Measurements from ENCODE around the gene TMEM255B.

The TMEM255B gene

DNA sequence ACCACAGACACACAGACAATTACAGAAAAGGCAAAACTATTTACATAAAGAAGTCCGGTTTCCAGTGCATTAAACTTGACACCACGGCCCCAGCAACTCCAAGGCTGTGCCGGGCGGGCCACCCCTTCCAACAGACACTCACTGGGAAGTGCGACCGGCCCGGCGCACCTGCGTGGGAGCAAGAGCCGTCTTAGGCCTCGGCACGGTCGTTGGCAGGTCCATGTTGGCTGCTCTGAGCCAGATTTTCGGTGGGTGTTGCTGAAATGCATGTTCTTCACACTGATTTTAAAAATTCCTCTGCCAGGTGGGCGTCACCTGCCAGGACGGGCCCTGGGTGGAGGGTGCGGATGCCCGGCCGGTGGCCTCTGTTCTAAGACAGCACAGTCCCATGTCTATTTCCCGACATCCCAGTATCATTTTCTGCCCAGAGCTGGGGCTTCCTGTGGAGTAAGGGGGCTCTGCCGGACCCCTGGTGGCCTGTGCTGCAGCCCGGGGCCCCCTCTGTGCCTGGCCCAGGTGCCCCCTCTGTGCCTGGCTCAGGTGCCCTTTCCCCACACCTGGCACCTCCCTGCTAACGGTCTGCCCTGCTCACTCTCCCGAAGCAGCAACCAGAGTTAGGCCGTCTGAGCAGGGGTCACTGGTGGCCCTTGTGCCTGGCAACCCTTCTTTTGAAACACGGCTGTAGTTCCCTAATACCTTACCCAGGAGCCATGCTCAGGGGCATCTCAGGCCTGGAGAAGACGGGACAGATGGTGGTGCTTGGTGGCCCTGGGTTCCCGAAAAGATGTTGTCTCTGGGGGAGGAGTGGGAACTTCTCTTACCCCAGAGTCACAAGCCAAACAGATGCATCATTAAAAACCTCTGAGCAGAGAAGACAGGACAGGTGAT, 9.2 kb downstream of the TMEM255B start:
- no peak for DNase-seq (ENCODE audit: low read depth)

GRCh38 chr13:113769106-113769505, 10.1 kb downstream of the TMEM255B start:
- no peak for DNase-seq (ENCODE audit: low read depth)

DNA sequence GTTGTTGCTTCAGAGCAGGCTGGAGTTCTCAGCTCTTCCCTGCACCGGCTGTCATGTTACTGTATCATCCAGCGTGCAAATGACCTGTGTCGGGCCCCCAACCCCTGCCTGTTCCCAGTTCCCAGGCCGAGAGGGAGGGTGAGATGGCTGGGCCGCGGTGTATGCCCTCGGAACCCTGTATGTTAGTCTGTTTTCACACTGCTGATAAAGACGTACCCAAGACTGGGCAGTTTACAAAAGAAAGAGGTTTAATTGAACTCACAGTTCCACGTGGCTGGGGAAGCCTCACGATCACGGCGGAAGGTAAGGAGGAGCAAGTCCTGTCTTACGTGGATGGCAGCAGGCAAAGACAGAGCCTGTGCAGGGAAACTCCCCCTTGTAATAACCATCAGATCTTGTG, 10.9 kb downstream of the TMEM255B start:
- DNase-seq (ENCODE audit: low read depth) = no peak

DNA sequence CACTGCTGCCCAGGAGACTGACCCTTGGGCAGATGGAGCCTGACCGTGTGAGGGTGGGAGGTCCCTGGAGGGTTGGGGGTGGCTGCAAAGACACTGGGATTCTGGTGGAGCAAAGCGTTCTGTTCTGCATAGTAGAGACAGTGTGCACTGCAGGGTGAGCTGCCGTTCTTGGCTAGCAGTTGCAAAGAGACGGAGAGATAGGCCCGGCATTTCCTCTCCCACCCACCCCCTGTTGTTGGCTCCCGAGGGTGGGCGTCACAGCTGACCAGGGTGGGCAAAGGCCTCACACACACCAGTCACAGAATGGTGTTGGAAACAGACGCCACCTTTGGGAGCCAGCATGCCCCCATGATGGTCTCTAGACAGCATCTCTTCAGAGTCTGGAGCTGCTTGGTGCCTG, 11.4 kb downstream of the TMEM255B start:
- DNase-seq (ENCODE audit: low read depth) = no peak

GRCh38 chr13:113770937-113771336, 11.9 kb downstream of the TMEM255B start:
- no peak for DNase-seq (ENCODE audit: low read depth)

GRCh38 chr13:113771709-113772331, 12.8 kb downstream of the TMEM255B start:
- DNase-seq (ENCODE audit: low read depth) = no peak

DNA sequence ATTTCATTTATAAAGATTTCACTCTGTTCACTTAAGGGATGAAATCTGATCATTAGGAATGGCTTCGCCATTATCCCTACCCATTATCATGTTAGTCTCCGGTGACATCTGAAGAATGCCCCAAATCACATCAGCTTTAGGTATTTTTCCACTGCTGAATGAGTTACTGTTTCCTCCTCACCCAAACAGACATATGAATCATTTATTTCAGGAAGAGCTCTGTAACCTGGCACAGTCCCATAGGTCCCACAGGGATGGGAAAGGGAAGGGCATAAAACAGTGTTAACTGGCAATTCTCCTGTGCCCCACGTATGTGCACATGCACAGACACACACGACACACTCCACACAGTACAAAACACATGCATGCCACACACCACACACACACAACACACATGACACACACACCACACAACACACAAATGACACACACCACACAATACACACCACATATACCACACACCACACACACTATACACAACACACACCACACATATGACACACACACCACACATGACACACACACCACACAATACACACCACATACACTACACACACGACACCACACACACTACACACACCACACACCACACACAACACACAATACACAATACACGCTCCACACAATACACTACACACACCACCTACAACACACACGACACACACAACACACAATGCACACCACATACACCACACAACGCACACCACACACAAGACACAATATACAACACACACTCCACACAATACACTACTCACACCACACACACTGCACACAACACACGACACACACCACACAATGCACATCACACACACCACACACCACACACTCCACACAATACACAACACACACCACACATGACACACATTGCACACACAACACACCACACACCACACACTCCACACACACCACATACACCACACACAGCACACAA, 15.4 kb downstream of the TMEM255B start:
- DNase-seq (ENCODE audit: low read depth) = no peak

- no peak for DNase-seq (ENCODE audit: low read depth)
Observed at GRCh38 chr13:113775451-113776145, 16.6 kb downstream of the TMEM255B start.

DNA sequence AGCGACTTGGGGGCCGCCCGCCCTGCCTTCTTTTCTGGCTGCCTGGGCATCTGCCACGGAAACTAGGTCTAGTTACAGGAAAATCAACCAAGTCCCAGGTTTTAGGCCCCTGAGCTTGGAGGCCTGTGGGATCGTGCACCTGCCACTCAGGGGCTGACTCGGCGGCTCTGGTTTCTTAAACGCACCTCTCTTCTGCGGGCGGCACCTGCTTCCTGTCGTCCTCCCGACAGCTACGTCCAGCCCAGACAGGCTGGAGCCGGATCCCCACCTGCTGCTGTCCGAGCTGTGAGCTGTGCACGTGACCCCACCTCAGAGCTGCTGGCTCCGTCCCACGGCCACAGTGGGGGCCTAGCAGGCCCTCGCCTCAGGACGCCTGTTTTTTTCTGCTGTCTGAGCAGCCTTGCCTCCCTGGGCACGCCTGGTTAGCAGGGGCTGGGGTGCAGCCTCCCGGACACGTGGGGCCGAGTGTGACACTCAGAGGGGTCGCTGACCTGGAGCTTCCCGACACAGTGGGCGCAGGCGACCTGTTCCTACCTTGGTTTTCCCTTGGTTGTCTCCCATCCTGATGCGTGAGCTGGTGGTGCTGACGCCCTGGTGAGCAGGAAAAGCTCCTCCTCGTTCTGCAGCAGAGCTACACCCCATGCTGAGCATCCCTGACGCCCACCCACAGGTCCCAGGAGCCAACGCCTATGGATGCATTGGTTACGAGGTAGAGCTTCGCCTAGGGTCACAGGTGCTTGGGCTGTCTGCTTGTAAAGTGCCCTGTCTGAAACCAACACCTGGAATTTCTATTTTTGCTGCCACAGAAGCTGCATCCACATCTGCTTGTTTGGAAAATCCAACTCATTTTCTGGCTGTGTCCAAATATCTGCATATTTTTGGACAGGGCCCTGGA, 17.5 kb downstream of the TMEM255B start:
- no peak for DNase-seq (ENCODE audit: low read depth)

DNA sequence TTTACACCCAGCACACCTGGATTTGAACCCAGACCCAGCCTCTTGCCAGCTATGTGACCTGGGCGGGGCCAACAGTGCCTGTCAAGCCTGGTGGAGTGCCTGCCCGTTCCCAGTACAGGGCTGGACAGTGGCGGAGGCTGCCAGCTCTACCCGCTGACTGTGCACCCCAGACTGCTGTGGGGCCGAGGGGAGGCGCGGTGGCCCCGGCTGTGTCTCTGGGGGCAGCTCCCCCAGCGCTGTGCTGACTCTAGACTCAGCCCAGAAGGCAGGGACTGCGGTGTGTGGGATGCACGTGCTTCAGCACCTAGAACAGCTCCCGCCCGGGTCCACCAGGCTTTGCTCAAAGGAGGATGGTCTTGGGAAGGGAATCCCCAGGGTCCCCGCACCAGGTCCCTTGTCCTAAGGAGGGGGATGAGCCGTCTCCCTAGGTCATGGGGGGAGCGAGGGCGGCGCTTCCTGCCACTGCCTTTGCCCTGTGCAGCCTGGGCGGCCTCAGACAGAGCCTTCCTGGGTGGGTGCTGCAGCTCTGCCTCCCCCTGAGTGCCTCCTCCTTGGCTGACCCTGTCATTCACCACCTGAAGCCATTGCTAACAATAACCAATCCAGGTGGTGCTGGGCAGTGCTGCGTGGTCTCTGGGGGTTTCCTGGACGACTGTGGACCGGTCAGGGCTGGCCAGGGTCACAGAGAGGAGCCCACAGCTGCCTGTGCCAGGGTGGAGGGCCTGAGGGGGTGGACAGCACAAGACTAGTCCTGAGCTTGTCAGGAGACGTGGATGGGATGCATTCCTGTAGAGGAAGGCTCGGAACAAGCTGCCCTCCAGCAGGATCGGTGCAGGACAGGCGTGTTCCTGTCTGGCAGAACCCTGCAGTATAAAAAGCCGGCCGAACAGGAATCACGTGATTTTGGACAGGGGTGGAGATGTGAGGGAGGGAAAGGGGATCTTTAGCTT, 18.6 kb downstream of the TMEM255B start:
- DNase-seq (ENCODE audit: low read depth) = no peak

DNA sequence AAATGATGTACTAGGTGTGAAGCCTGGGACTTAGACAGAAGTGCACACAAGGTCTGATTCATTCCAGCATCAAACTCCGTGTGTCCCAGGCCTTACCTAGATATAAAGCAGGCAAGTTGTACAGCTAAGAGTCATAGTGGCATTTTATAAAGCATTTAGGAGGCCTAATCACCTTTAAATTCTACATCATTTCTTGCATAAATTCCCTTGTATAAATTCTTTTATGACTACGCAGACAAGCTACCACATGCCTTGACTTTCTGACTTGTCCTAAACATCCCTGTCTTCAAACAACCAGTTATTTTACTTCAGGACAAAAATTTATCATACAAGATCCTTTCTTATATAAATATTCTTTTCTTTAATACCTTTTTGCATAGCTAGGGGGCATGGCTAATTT, 22.5 kb downstream of the TMEM255B start:
- no peak for DNase-seq (ENCODE audit: low read depth)

DNA sequence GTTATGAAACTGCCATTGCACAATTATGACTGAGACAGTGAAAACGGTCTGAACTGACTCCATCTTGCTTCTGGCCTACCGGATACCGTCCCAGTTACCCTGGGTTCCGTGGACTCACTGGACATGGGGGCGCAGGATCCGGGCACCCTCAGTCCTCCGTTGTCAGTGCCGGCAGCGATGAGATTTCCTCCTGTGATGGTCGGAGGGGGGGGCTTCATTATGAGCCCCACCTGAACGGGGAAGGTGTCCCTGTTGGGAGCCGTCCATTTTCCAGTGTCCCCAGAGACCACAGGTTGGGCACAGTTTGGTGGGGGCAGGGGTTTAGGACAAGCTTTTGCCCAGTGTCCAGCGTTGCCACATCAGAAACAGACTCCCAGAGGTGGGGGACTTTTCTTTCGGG, 23.4 kb downstream of the TMEM255B start:
- no peak for DNase-seq (ENCODE audit: low read depth)

- no peak for DNase-seq (ENCODE audit: low read depth)
Observed at GRCh38 chr13:113783200-113783881, 24.3 kb downstream of the TMEM255B start.

DNA sequence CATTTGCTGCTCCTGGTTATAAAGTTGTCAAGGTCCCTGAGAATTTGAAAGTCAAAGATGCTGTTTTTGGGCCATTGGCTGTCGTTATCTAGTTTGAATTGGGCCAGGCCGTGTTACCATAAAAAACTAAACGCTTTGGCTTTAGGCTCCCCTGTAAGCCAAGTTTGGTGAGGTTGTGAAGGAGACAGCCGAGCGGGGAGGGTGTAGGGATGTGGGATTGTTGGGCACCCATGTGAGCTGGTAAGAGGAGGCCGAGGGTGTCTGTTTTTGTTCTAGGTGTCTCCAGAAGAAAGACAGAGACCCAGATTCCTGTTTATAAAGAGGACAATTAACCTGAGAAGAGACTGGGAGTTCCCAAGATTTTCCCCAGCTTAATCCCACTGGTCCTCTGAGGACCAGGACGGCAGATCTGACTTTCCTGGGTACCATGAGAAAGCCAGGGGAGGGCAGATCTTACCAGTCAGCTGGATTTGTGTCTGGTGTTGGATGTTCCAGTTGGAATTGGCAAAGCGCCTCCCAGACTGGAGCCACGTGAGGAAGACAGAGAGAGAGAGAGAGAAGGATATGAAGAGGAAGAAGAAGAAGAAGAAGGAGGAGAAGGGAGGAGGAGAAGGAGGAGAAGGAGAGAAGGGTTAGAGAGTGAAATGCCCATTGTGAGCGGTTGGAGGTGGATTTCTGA, 25.1 kb downstream of the TMEM255B start:
- no peak for DNase-seq (ENCODE audit: low read depth)

- no peak for DNase-seq (ENCODE audit: low read depth)
Observed at GRCh38 chr13:113784645-113785024, 25.6 kb downstream of the TMEM255B start.

- no peak for DNase-seq (ENCODE audit: low read depth)
Observed at GRCh38 chr13:113785051-113786010, 26.3 kb downstream of the TMEM255B start.

DNA sequence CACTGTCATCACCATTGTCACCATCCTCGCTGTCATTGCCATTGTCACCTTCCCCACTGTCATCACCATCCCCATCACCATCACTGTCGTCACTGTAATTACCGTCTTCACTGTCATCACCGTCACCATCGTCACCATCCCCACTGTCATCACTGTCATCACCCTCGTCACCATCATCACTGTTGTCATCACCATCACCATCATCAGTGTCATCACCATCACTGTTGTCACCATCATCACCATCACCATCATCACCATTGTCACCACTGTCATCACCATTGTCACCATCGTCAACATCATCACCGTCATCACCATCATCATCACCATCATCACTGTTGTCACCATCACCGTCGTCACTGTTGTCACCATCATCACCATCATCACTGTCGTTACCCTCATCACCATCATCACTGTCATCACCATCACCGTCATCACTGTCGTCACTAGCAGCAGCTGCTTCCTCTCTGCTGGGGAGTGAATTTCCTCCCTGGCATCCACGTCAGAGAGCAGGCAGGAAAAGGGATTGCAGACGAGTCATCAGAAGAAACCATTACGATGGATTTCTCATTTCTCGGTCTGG, 27.3 kb downstream of the TMEM255B start:
- no peak for DNase-seq (ENCODE audit: low read depth)

Data from CMK (cell line).